SJCRH30 (cell line): ENCODE data around the gene NDST1. TPM values are rescaled to one million over a fixed set of nuclear protein-coding genes. Genes with fewer than 3 reads are reported as not detected.

Experiments
- DNase-seq, 2 experiments: peaks; one replicate each; pipeline ENCODE4 v3.0.0-alpha.2; 2015 to 2020
- H3K27ac ChIP-seq: fragments of 250-450 bp; sonication (Bioruptor Pico); 2 replicates; pipeline ENCODE4 v1.5.1; 2020; ENCODE audit warnings: mild to moderate bottlenecking, moderate library complexity
- H3K27me3 ChIP-seq: fragments of 250-450 bp; sonication (Bioruptor Pico); 2 replicates; pipeline ENCODE4 v1.5.1; 2020; ENCODE audit warnings: mild to moderate bottlenecking, moderate library complexity
- H3K36me3 ChIP-seq: fragments of 250-450 bp; sonication (Bioruptor Pico); 2 replicates; pipeline ENCODE4 v1.5.1; 2020; ENCODE audit warnings: mild to moderate bottlenecking, moderate library complexity
- H3K4me1 ChIP-seq: fragments of 250-450 bp; sonication (Bioruptor Pico); 2 replicates; pipeline ENCODE4 v1.5.1; 2020; ENCODE audit warnings: mild to moderate bottlenecking, moderate library complexity
- H3K4me3 ChIP-seq: fragments of 250-450 bp; sonication (Bioruptor Pico); 2 replicates; pipeline ENCODE4 v1.5.1; 2020; ENCODE audit warnings: mild to moderate bottlenecking, moderate library complexity
- H3K9me3 ChIP-seq: fragments of 250-450 bp; sonication (Bioruptor Pico); replicated peaks from 2 replicates; pipeline ENCODE4 v1.5.1; 2020; ENCODE audit warnings: mild to moderate bottlenecking, moderate library complexity
- total RNA-seq: library from RNA; depleted of rRNA; stranded (reverse); fragments of >200 nt; shearing (Covaris generic); gene quantifications from 2 replicates; pipeline ENCODE4 v1.2.3, GENCODE V29; 2014

NDST1 gene
- total RNA-seq, 1 experiment from 2014 or later, result 30.0 TPM

DNA sequence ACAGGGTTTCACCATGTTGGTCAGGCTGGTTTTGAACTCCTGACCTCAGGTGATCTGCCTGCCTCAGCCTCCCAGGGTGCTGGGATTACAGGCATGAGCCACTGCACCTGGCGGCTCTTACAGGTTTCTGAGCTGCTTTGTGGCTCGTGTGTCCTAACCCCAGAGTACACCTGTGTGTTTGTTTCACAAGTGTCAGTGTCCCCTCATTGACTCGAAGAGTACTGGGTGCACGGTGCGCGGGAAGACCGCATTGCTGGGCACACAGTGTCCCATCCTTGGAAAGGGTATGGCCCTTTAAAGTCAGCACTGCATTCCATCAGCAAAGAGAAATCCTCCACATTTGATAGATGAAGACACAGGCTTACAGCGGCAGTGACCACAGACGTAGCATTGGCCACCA lies 23.8 kb downstream of the NDST1 start:
- H3K4me3 ChIP-seq, result no peak overlapping the region
- H3K27me3 ChIP-seq, result no peaks in the 10 kb centered on the region
- H3K9me3 ChIP-seq, result no peaks in the 10 kb centered on the region
- no peak overlapping the region for H3K27ac ChIP-seq
- peaks cover 27% of the 10 kb centered on the region for H3K36me3 ChIP-seq
- DNase-seq, result no peak
- no peaks in the 10 kb centered on the region for H3K4me1 ChIP-seq

DNA sequence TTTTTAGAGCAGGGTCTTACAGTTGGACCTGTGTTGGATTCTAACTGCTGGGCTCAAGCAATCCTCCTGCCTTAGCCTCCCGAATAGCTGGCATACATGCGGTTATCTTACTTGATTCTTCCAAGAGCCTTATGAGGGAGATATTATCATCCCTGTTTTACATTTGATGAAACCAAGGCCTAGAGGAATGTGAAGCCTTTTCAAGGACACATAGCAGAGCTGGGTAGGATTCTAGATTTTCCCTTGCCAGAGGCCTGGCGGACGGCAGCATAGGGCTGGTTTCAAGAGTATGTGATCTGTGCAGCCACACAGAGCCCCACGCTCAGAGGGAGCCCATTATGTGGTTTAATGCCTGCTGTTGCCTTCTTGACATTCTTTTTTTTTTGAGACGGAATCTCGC lies 24.2 kb downstream of the NDST1 start:
- H3K4me1 ChIP-seq, result no peaks in the 10 kb centered on the region
- H3K4me3 ChIP-seq, result no peak overlapping the region
- H3K9me3 ChIP-seq, result no peaks in the 10 kb centered on the region
- H3K27me3 ChIP-seq, result no peaks in the 10 kb centered on the region
- DNase-seq, result no peak
- H3K27ac ChIP-seq, result no peak overlapping the region
- peaks cover 32% of the 10 kb centered on the region for H3K36me3 ChIP-seq

DNA sequence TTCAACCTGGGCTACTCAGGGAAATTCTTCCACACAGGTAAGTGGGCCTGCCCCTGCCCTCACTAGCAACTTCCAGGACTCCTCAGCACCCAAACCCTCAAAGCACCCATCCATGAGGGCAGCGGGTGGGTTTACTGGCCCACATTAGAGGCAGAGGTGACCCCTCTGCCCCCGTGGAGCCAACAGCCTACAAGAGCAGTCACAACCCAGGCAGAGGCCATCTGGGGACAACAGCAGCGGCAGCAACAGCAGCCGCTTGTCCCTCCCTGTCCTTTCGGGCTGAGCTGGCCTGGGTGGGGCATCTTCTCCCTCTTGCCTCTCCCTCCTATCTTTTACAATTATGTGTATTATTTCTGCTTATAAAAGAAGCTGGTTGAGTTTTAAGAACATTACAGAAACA lies 25.1 kb downstream of the NDST1 start:
- Histone ChIP-seq H3K4me3 (no peak overlapping the region), H3K9me3 (no peaks in the 10 kb centered on the region), H3K4me1 (no peaks in the 10 kb centered on the region), H3K27me3 (no peaks in the 10 kb centered on the region), H3K27ac (no peak overlapping the region), H3K36me3 (peaks cover 34% of the 10 kb centered on the region)
- DNase-seq, result no peak

DNA sequence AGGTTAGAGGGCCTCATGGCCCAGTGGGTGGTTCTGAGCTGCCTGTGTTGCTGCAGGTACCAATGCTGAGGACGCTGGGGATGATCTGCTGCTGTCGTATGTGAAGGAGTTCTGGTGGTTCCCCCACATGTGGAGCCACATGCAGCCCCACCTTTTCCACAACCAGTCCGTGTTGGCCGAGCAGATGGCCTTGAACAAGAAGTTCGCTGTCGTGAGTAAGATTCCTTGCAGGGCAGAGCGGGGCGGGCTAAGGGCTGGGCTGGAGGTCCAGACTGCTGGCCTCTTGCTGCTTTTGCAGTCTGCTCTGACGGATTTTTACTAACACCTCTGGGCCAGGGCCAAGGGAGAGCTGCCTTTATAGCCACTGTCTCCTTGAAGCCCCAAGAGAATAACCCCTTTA lies 26.9 kb downstream of the NDST1 start:
- no peak overlapping the region for H3K4me3 ChIP-seq
- H3K9me3 ChIP-seq, result no peaks in the 10 kb centered on the region
- H3K4me1 ChIP-seq, result no peaks in the 10 kb centered on the region
- DNase-seq, result no peak
- peaks cover 46% of the 10 kb centered on the region for H3K36me3 ChIP-seq
- H3K27me3 ChIP-seq, result no peaks in the 10 kb centered on the region
- H3K27ac ChIP-seq, result no peak overlapping the region

DNA sequence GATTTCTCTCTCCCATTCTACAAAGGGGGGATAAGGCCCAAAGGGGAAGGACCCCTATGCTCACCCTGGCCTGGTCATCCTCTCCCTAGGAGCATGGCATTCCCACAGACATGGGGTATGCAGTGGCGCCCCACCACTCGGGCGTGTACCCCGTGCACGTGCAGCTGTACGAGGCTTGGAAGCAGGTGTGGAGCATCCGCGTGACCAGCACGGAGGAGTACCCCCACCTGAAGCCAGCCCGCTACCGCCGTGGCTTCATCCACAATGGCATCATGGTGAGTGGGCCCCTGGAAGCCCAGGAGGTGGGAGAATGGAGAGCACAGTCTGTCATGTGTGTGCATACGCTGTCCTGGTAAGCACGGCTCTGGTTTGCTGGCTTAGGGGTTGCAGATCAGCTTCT lies 27.7 kb downstream of the NDST1 start:
- Histone ChIP-seq H3K36me3 (peaks cover 54% of the 10 kb centered on the region), H3K9me3 (no peaks in the 10 kb centered on the region), H3K27ac (no peak overlapping the region), H3K27me3 (no peaks in the 10 kb centered on the region), H3K4me1 (no peaks in the 10 kb centered on the region), H3K4me3 (no peak overlapping the region)
- DNase-seq, result no peak

DNA sequence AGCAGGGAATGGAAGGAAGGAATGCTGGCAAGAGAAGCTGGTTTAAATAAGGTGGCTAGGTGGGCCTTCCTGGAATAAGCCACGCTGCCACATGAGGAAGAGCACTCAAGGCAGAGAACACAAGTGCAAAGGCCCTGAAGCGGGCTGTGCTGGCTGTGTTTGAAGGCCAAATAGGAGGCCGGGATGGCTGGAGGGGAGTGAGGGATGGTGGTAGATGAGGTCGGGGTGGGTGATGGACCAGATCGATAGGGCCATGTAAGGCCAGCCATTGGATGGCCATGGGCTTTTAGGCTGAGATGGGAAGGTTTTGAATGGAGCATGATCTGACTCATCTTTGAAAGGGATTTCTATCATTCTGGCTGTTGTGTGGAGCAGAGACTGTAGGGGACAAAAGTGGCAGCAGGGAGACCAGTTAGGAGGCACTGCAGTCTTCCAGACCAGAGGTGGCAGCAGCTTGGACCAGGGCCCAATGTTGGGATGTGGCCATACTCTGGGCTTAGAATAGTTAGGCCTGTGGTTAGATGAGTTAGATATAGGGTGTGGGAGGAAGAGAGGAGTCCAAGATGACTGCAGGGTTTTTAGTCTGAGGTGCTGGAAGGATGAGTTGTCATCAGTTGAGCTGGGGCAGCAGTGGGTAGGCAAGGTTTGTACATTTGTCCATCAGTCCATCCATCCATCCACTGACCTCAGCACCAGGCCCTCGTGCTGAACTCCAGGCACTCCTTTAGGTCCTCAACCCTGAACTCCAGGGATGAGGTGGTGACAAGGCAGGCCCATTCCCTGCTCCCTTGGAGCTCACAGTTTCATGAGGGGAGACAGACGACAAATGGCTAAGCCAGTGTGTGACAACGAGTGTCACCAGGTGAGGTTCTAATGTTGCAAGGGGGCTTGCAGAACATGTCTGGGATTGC lies 30.3 kb downstream of the NDST1 start:
- peaks cover 63% of the 10 kb centered on the region for H3K36me3 ChIP-seq
- no peak overlapping the region for H3K27ac ChIP-seq
- H3K4me1 ChIP-seq, result no peaks in the 10 kb centered on the region
- no peak for DNase-seq
- H3K4me3 ChIP-seq, result no peak overlapping the region
- H3K27me3 ChIP-seq, result no peaks in the 10 kb centered on the region
- H3K9me3 ChIP-seq, result no peaks in the 10 kb centered on the region

DNA sequence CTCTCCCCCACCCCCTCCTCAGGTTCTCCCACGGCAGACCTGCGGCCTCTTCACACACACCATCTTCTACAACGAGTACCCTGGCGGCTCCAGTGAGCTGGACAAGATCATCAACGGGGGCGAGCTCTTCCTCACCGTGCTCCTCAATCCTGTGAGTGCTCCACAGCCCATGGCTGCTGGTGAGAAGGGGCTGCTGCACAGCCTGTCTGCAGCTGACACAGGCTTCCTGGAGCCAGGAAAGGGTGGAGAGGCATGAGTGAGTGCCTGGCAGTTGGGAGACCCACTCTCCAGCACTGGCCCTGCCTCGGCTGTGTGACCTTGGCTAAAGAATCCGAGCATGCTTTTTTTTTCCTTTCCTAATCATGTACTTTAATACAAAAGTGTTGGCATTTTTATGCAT lies 31.3 kb downstream of the NDST1 start:
- DNase-seq, result no peak
- peaks cover 64% of the 10 kb centered on the region for H3K36me3 ChIP-seq
- H3K4me3 ChIP-seq, result no peak overlapping the region
- no peaks in the 10 kb centered on the region for H3K27me3 ChIP-seq
- no peaks in the 10 kb centered on the region for H3K9me3 ChIP-seq
- H3K4me1 ChIP-seq, result no peaks in the 10 kb centered on the region
- H3K27ac ChIP-seq, result no peak overlapping the region

DNA sequence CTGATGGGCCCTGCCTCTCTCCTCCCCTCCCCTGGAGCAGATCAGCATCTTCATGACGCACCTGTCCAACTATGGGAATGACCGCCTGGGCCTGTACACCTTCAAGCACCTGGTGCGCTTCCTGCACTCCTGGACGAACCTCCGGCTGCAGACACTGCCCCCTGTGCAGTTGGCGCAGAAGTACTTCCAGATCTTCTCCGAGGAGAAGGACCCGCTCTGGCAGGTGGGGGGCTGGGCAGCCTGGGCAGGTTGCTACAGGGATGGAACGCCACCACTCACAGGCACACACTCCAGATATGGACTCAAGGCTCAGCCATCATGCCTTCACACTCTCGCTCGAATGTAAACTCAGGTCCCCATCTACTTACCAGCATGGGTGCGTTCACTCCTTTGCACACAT lies 32.1 kb downstream of the NDST1 start:
- Histone ChIP-seq H3K4me3 (no peak overlapping the region), H3K4me1 (no peaks in the 10 kb centered on the region), H3K27me3 (no peaks in the 10 kb centered on the region), H3K36me3 (peaks cover 59% of the 10 kb centered on the region), H3K27ac (no peak overlapping the region), H3K9me3 (no peaks in the 10 kb centered on the region)
- DNase-seq, result no peak

DNA sequence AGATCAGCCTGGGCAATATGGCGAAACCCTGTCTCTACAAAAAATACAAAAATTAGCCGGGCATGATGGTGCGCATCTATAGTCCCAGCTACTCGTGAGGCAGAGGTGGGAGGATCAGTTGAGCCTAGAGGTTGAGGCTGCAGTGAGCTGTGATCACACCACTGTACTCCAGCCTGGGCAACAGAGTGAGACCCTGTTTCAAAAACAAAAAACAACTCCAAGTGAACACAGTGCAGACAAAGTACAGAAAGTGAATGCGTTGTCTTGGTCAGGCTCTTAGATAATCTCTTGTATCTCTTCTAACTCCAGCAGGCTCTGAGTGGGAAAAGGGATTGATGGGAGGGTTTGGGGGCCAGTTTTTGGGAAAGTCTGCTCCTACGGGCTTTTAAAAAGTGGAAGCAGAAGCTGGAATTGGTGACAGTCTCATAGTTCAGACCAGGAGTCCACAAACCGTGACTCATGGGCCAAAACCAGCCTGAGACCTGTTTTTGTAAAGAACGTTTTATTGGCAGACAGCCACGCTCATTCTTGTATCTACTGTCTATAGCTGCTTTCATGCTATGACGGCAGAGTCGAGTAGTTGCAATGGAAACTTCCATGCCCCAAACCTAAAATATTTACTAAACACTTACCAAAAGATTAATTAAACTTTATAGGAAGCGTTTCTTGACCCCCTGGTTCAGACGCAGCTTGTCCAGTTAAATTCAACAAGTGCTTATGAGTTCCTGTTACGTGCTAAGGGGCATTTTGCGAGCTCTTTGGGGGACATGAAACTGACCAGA lies 32.9 kb downstream of the NDST1 start:
- peaks cover 55% of the 10 kb centered on the region for H3K36me3 ChIP-seq
- no peaks in the 10 kb centered on the region for H3K27me3 ChIP-seq
- H3K4me3 ChIP-seq, result no peak overlapping the region
- H3K9me3 ChIP-seq, result no peaks in the 10 kb centered on the region
- no peak overlapping the region for H3K27ac ChIP-seq
- H3K4me1 ChIP-seq, result no peaks in the 10 kb centered on the region
- DNase-seq, result no peak

DNA sequence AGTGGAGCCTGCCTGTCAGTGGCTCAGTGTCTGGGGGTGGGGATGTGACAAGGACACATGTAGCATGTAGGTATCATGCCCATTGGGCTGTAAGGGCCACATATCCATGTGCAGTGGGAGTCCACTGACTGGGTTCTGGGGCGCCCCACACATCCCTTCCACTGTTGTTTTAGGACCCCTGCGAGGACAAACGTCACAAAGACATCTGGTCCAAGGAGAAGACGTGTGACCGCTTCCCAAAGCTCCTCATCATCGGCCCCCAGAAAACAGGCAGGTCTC lies 33.4 kb downstream of the NDST1 start:
- H3K36me3 ChIP-seq, result peaks cover 55% of the 10 kb centered on the region

DNA sequence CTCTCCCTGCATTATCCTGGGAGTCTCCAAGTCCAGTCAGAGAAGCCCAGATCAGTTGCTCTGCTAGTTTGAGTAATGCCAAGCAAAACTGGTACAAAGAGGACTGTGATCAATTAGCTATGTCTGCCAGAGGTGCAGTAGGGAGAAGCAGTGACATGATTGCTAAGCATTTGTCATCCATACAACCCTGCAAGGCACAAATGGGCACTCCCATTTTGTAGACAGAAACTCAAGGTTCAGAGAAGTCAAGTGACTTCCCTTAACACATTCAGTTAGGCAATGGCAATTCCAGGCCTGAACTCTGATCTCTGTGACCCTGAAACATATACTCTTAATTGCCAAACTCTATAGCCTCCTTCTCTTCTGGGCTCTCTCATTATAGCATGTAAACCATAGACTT lies 34.0 kb downstream of the NDST1 start:
- H3K27ac ChIP-seq, result no peak overlapping the region
- no peaks in the 10 kb centered on the region for H3K27me3 ChIP-seq
- H3K36me3 ChIP-seq, result peaks cover 52% of the 10 kb centered on the region
- no peak overlapping the region for H3K4me3 ChIP-seq
- no peaks in the 10 kb centered on the region for H3K4me1 ChIP-seq
- no peak for DNase-seq
- no peaks in the 10 kb centered on the region for H3K9me3 ChIP-seq

More for the DNA sequence above, 33.4 kb downstream of the NDST1 start:
- no peaks in the 10 kb centered on the region for H3K4me1 ChIP-seq
- H3K9me3 ChIP-seq, result no peaks in the 10 kb centered on the region
- no peak overlapping the region for H3K4me3 ChIP-seq
- H3K27me3 ChIP-seq, result no peaks in the 10 kb centered on the region
- DNase-seq, result no peak
- no peak overlapping the region for H3K27ac ChIP-seq

DNA sequence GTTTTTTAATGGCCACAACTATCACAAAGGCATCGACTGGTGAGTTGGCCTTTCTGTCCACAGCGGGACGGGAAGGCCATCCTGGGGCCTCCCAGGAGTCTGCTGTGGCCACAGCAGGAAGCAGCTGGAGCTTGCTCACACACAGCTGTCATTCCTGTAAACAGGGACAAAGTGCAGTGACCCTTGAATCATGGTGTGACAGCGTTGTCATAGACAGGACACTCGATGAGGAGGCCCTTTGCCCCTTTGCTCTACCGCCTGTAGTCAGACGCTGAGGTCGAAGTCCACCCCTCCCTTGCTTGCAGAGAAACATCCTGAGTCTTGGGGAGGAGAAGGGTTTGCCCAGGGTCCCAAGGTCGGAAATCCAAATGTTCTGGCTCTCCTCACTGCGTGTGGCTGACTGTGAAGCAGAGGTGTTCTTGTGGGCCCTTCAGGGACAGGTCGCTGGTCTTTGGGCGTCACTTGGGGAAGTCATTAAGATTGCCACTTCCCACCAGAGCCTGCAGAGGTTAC lies 35.1 kb downstream of the NDST1 start:
- Histone ChIP-seq H3K4me1 (no peaks in the 10 kb centered on the region), H3K36me3 (peaks cover 47% of the 10 kb centered on the region), H3K9me3 (no peaks in the 10 kb centered on the region), H3K27me3 (no peaks in the 10 kb centered on the region), H3K4me3 (no peak overlapping the region), H3K27ac (no peak overlapping the region)
- no peak for DNase-seq

DNA sequence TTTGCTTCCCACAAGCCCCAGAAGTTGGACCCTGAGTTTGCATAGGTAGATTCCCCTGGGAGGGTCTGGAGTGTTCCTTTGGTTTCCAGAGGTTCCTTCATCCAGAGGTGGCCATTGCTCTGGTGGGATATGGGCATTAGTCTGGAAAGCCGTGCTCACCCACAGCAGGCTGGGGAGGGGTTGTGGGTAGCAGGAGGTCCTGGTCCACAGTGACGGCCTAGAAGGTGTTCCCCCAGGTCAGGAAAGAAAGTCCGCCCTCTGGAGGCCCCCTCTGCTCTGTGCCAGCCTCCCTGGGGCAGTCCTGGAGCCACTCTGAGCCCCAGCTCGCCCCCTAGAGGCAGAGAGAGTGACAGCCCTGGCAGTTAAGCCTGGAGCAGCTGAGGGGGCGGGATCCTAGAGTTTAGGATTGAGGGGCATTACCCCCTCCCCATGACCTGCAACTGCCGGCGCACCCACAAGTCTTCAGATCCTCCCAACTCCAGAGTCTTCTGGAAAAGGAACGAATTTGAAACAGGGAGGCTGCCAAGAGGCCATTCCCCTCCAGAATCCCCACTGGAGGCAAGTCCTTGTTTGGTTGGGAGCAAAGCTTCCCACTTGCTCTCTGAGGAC lies 36.8 kb downstream of the NDST1 start:
- peak; percentile 75 to 86 for DNase-seq
- H3K9me3 ChIP-seq, result no peaks in the 10 kb centered on the region
- no peak overlapping the region for H3K27ac ChIP-seq
- H3K36me3 ChIP-seq, result peaks cover 44% of the 10 kb centered on the region
- H3K4me1 ChIP-seq, result no peaks in the 10 kb centered on the region
- no peak overlapping the region for H3K4me3 ChIP-seq
- no peaks in the 10 kb centered on the region for H3K27me3 ChIP-seq

DNA sequence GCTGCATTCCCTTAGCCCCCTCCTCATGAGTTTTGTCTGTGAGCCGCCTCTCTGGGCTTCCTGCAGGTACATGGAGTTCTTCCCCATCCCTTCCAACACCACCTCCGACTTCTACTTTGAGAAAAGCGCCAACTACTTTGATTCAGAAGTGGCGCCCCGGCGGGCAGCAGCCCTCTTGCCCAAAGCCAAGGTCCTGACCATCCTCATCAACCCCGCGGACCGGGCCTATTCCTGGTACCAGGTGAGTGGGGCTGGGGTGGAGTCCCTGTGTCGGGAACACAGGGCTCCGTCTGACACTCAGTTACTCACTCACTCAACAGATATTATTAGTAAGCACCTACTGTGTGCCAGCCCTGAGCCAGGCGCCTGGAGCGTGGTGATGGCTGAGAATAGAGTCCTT lies 37.3 kb downstream of the NDST1 start:
- Histone ChIP-seq H3K27ac (no peak overlapping the region), H3K9me3 (no peaks in the 10 kb centered on the region), H3K27me3 (no peaks in the 10 kb centered on the region), H3K4me1 (no peaks in the 10 kb centered on the region), H3K4me3 (no peak overlapping the region), H3K36me3 (peaks cover 40% of the 10 kb centered on the region)
- no peak for DNase-seq

DNA sequence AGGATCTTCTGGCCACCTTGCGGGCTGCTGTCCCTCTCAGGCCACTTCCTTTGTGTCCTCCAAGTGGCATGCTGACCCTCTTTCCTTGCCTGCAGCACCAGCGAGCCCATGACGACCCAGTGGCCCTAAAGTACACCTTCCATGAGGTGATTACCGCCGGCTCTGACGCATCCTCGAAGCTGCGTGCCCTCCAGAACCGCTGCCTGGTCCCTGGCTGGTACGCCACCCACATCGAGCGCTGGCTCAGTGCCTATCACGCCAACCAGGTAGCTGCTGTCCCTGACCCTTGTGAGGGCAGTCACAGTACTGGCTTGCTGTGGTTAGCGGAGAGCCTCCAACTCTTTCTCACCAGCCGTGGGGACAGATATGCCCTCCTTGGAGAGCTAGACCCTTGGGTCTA lies 40.2 kb downstream of the NDST1 start:
- peaks cover 37% of the 10 kb centered on the region for H3K36me3 ChIP-seq

More for the DNA sequence above, 40.2 kb downstream of the NDST1 start:
- Histone ChIP-seq H3K4me1 (no peaks in the 10 kb centered on the region), H3K9me3 (no peaks in the 10 kb centered on the region), H3K27me3 (no peaks in the 10 kb centered on the region), H3K27ac (no peak overlapping the region), H3K4me3 (no peak overlapping the region)
- no peak for DNase-seq
